ENCODE data around the gene ZNF385C. TPM values are rescaled to one million over a fixed set of nuclear protein-coding genes. Genes with fewer than 3 reads are reported as not detected.

The ZNF385C gene
- total and polyA plus RNA-seq, 3 donors from 2014 or later = 17.9 to 26.6 (median 21.4) TPM

GRCh38 chr17:42133461-42134041, 35.3 kb upstream of the ZNF385C start:
- intact Hi-C loops (cut with DNase I; ENCODE audit: low total_unique reads) = no loop called here
- TF ChIP-seq POLR2A (IDR thresholded peaks at IDR 0.05) (no peak), CTCF (IDR thresholded peaks at IDR 0.05) (no peak)
- no peaks in the 10 kb centered on the region for H3K36me3 ChIP-seq (ENCODE audit: low read depth, missing control alignments)
- DNase-seq = no peak
- H3K4me1 ChIP-seq = peaks cover 69% of the 10 kb centered on the region
- WGBS, 2 donors = 39 to 58% methylated on average over 4 of the region's 4 CpGs
- no peak overlapping the region for H3K4me3 ChIP-seq
- no peaks in the 10 kb centered on the region for H3K27me3 ChIP-seq
- H3K27ac ChIP-seq = peak overlapping the region in 1 of 2 donors; percentile 89
- H3K9me3 ChIP-seq = no peaks in the 10 kb centered on the region

- H3K9me3 ChIP-seq = no peaks in the 10 kb centered on the region
Measured at GRCh38 chr17:42132941-42133340, 34.7 kb upstream of the ZNF385C start.

GRCh38 chr17:42131981-42132432, 33.7 kb upstream of the ZNF385C start:
- intact Hi-C loops (cut with DNase I; ENCODE audit: low total_unique reads) = no loop called here

More at GRCh38 chr17:42132941-42133340, 34.7 kb upstream of the ZNF385C start:
- DNase-seq = no peak
- Histone ChIP-seq H3K27me3 (no peaks in the 10 kb centered on the region), H3K4me3 (no peak overlapping the region), H3K36me3 (ENCODE audit: low read depth, missing control alignments) (no peaks in the 10 kb centered on the region), H3K4me1 (peaks cover 66% of the 10 kb centered on the region), H3K27ac (peak overlapping the region in 1 of 2 donors; percentile 89)
- TF ChIP-seq CTCF (IDR thresholded peaks at IDR 0.05) (no peak), POLR2A (IDR thresholded peaks at IDR 0.05) (no peak)
- 44 to 62% methylated on average over 3 of the region's 3 CpGs for WGBS, 2 donors
- intact Hi-C loops (cut with DNase I; ENCODE audit: low total_unique reads) = no loop called here

GRCh38 chr17:42131232-42131631, 33.0 kb upstream of the ZNF385C start:
- no peaks in the 10 kb centered on the region for H3K9me3 ChIP-seq
- peaks cover 57% of the 10 kb centered on the region for H3K4me1 ChIP-seq
- intact Hi-C loops (cut with DNase I; ENCODE audit: low total_unique reads) = no loop called here
- H3K27ac ChIP-seq = peak overlapping the region; percentile 89
- DNase-seq = no peak
- H3K27me3 ChIP-seq = no peaks in the 10 kb centered on the region
- no peaks in the 10 kb centered on the region for H3K36me3 ChIP-seq (ENCODE audit: low read depth, missing control alignments)
- whole genome bisulfite sequencing, 2 donors = 92 to 95% methylated on average over 4 of the region's 4 CpGs
- TF ChIP-seq POLR2A (IDR thresholded peaks at IDR 0.05) (no peak), CTCF (IDR thresholded peaks at IDR 0.05) (no peak)
- H3K4me3 ChIP-seq = no peak overlapping the region

More at GRCh38 chr17:42131981-42132432, 33.7 kb upstream of the ZNF385C start:
- TF ChIP-seq POLR2A (IDR thresholded peaks at IDR 0.05) (no peak), CTCF (IDR thresholded peaks at IDR 0.05) (no peak)
- H3K27me3 ChIP-seq = no peaks in the 10 kb centered on the region
- no peaks in the 10 kb centered on the region for H3K9me3 ChIP-seq
- 47 to 53% methylated on average over 4 of the region's 4 CpGs for WGBS, 2 donors
- H3K4me3 ChIP-seq = no peak overlapping the region
- peak overlapping the region; percentile 89 for H3K27ac ChIP-seq
- DNase-seq = no peak
- H3K4me1 ChIP-seq = peaks cover 64% of the 10 kb centered on the region
- H3K36me3 ChIP-seq (ENCODE audit: low read depth, missing control alignments) = no peaks in the 10 kb centered on the region

Measured in testis (tissue), 3 donors.